ENCODE measurements around the gene TMEM238L.

TMEM238L gene

DNA sequence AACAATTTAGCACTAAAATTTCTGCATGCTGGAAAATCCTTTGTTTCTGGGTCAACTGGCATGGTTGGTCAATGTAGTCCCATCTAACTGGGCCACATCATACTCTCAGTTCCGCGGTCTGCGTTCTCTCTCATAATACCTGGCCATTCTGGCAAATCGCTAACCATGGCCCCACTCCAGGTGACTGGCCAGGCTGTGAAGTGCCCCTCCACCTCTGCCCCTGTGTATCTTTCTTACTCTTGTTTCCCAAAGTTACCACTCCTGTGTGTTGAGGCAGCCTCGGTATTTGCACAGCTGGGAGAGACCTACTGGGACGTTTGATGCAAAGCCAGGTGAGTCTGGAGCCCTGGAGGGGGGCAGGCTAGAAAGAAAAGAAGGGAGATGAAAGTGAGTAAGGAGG, 2.0 kb upstream of the TMEM238L start:
- no peak for DNase-seq

DNA sequence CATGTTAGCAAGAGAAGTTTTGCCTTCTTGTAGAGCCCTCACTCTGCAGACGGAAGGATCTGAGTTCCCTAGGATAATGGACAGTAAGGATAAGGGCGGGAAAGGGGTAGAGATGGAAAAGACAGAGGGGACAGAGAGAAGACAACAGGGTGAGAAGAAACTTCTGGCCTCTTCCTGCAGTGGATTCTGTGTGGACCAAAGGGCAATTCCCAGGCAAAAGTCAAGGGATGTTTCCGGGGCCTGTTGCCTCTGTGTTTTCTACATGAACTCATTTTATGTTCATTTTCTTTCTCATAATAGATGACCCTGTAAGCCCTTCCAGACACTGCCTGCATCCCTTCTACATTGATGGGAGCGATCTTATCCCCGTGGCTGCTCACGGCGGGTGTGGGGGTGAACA, 647 bp upstream of the TMEM238L start:
- DNase-seq: no peak

DNA sequence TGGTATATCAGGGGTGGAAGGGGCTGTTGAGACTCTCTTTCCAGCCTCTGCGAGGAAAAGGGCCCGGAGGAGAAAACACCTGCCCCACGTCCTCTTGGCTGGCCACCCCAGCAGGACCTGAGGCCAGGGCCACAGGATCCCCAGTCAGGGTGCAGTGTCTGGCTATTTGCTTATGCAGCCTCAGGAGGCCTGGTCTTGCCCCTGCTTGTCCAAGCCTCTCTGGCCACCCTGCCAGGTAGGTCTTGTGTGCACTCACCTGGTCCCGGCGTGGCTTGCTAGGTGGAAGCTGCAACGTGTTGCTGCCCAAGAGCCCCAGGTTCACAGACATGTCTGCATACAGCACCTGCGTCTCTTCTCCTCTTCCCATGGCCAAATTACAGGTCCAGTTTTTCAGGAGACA, 549 bp downstream of the TMEM238L start:
- no peak for DNase-seq

DNA sequence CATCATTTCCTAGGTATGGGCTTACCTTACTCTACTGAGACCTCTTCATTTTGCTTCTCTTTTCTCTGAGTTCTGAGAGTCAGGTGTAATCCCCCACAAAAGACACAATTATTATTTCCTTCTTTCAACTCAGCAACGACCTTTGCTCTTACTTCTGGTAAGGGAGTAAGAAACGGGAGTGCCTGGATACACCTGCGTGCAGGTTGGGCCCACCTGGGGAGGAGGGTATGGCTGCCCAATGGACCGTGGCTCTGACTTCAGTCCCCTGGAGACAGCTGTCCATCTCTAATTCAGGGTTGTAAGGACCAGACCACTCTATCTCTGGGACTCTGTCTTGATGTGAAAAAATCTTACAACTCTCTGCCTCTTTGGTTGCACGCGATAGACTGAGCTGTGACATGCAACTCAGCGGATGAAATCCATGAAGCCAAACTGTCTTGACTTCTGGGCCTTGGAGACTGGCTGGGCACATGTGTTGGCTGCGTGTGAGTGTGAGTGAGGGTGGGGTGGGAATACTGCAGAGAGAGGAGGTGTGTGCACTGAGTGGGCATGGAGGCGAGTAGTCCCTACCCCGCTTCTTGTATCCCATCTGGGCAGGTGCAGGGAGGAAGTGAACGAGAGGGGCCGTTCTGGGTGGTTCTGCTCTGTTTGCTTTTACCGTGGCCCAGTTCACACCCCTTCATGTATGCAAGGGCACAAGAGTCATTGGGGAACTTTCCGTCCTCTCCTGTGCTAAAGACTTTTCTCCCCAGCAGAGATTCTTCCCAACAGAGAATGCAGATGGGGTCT, 1.2 kb downstream of the TMEM238L start:
- no peak for DNase-seq

DNA sequence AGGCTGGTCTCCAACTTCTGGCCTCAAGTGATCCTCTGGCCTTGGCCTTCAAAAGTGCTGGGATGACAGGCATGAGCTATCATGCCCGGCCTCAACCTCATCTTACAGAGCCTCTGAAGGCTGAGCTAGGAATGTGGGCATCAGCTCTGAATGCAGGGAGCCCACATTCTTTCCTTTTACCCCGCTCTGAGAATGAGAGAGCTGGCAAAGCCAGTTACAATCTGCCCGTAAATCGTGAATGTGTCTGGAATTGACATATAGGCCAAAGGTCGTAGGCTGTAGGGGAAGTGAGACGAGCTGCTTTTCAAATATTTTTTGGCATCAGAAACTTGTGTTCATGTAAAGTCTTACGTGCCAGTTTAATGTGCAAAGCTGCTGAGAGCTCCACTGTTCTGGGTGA, 4.5 kb downstream of the TMEM238L start:
- peak in 1 of 51 donors; percentile 9 for DNase-seq

DNA sequence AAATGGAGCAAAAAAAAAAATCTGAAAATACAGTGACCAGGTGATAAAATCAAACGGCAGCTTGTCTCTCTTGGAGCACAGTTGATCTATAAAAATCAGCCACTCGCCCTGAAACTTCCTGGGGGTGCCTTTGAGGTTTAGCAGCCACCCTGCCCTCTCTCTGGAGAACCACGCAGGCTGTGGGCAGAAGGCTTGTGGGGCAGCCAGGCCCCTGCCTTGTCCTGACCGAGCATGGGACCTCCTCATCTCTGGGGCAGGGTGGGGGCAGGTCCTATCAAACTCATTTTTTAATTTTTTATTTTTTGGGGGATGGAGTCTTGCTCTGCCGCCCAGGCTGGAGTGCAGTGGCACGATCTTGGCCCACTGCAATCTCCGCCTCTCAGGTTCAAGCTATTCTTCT, 5.0 kb downstream of the TMEM238L start:
- DNase-seq: no peak

DNA sequence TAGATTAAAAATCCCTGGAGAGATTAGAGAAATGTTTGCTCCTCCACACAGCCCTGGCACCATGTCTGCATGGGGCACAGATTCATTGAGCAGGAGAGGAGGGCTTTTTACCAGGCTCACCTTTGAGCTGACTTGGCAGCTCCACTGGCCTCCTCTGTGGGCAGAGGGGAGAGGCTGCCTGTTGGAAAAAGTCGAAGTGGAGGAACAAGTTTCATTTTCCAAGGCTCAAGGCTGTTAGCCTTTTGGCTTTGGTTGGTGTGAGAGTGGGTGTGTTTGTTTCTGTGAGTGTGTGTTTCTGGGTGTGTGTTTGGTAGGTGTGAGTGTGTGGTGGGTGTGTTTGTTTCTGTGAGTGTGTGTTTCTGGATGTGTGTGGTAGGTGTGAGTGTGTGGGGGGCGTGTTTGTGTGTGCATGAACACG, 5.6 kb downstream of the TMEM238L start:
- DNase-seq: peak in 4 of 51 donors; percentile 7 to 14 (median 10)

DNA sequence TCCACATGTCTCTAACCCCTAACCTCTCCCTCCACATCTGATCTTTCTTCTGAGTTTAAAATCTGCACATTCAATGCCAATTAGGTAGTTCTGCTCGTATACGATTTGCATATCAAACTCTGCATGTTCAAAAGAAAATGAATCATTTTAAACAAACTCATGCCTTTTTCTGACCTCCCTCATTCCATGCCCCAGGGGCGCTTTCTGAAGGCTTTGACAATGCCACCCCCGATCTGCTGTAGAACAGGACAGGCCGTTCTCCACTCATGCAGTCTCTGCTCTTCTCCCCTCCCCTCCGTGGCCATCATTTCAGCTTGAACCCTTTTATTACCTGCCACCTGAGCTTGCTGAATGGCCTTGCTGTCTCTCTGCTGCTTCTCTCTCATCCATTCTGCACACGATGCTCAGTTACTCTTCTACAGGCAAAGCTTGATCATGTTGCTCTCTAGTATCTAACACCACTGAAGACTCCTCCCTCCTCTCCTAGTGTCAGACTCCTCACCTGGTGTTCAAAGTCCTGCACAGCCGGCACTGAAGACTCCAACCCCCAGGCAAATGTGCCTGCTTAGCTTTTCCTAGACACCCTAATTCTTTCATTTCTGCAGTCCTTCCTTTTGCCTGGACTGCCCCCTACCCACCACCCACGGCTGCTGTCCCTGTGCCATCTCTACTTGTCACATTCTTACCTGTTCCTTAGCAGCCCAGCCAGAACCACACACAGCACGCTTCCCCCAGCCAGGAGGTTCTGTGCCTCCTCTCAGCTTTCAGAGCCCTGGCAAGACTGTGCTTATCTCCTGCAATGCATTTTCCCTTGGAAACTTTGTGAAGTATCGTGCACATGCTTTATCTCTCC, 6.2 kb downstream of the TMEM238L start:
- DNase-seq: no peak

DNA sequence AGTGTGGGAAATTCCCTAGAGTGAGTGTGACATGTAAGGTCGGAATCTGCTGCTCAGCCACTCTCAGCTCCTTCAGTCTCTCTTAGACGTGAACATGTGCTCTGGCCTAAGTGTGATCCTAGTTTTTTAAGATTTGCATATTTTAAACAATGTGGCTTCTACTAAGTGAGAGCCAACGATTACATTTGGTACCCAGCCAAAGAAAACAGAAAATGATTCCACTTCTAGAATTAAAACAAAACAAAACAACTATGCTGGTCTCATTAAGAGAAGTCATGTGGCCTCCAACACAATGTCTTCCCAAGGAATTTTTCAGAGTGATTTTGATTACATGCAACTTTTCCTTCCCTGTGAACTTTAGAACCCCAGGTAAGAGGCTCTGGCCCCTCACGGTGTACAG, 10.1 kb downstream of the TMEM238L start:
- DNase-seq: no peak

DNA sequence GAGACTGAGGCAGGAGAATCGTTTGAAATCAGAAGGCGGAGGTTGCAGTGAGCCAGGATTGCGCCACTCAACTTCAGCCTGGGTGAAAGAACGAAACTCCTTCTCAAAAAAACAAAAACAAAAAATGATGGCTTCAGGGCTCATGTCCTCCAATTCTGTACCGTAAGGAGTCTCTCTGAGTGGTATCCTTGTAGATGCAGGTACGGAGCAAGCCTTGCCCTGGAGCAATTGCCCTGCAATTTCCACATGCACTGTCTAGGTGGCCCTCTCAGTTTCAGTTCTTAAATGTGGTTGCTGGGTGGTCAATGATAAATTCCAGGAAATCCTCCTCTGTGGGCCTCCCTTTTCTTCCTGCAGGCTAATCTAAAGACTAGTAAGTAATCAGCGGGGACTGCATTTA, 10.6 kb downstream of the TMEM238L start:
- DNase-seq: no peak

DNA sequence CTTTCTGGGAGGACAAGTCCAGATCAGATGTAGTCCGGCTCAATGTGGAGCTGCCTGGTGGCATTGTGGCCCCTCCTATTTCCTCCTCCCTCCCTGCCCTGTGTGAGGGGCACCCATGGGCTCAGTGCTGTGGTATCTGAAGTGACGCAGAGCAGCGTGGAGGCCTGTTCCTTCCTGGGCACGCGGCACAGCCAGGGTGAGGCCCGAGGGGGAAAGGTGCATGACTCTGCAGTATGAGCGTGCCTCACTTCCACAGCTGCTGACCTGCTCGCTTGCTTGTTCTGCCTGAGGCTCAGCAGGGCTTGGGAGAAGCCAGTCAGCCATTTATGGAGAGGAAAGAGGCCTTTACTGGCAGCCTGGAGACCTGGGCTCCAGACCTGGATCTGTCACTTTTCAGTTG, 11.7 kb downstream of the TMEM238L start:
- no peak for DNase-seq

DNA sequence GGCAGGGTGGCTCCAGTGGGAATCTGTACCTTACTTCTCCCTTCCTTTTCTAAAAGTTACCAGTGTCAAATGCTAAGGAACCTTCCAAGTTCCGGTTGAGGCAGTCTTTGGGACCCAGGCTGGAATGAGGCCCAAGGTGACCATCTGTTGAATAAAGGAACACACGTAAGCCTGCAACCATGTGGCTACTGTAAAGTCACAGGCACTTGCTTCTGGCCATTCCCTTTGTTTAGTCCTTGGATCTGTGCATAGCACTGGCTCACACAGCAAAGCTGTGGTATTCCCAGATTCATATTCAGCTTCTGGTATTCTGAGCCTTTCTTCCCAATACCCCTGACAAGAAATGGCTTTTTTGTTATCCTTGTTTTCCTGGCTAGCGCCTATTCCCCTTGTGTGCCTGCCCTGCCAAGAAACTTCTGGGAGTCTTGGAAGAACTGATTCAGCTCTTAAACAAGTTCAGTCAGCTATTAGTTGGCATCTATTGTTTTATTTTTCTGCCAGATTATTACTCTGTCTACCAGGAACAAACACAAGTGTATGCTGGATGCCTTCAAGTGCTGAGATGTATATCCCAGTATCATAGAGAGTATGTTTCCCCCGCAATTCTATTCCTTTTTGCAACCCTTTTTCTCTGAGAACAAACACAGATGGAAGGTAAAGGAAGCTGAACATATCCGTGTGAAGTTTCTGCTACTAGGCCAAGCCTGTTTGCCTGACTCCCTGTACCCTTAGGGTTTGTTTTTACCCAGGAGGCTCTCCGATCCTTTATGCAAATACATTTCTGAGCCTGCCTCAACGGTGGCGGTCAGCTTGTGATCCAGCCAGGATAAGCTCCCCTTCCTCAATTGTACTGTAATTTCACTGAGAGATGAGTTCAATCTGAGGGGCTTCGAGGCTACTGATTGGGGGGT, 13.2 kb downstream of the TMEM238L start:
- DNase-seq: peak in 6 of 51 donors; percentile 7 to 34 (median 15)

DNA sequence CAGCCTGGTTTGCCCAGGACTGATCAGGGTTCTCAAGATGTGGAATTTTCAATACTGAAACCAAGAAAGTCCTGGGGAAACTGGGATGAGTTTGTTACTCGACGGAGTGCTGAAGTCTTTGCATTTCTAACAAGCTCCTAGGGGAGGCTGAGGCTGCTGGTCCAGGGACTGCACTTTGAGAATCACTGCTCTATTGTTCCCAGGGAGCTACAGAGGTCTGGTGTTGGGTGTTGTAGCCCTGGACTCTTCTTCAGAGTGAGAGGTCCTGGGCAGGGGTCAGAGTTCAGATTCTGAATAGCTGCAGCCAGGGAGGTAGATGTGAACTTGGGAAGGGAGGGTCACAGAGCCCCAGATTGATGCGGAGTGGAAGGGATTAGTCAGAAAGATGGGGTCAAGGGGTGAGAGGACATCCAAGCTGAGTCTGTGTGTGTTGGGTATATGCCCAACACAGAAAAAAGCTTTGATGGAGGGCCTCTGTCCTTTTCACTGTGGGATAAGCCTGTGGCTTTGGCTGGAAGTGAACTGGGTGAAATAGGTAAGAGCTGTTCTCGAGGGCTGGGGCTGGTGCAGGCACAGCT, 14.1 kb downstream of the TMEM238L start:
- no peak for DNase-seq

DNA sequence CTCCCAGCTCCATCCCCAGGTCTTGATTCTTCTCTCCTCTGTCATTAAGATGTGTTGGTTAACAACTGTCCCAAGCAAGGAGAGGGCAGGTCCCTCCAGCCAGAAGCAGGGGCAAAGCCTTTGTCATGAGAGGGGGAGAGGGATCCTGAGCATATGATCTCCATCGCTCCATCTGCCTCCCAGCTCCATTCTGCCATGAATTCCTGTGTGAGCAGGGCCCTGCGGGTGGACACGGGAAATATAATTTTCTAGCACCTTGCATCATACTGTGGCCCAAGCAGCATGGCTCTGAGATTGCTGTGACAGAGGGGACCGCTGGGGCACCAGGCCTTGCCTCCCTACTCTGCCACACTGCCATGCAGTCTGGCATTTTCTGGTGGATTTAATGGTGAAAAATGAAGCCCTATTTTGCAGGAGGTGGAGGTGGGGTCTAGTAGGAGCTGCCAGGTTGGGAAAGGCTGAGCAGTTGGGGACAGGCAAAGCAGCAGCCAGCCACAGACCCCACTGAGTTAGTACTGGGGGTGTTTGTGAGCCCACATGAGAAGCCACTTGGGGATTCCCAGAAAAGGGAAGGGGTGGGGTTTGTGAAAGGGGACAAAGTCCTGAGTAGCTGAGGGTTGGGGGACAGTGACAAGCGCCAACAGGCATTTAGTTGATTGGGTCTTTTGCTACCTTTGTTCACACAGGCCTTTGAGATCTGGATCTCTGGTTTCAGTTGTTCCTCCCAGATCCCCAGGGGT, 16.4 kb downstream of the TMEM238L start:
- no peak for DNase-seq

DNA sequence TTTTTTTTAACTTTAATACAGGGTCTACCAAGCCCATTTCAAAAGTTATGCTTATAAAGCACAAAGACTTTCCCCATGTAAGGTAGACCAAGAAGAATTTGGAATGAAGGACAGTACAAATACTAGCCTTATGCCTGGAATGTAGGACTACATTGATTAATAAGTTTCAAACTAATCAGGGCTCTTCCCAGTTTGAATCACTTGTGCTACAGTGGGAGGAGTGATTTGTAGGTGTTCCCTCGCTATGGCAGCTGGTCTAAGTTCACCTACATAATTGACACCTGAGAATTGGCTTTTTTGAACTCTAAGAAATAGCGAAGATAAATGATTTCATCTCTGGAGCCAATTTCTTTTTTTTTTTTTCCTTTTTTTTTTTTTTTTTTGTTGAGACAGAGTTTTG, 18.6 kb downstream of the TMEM238L start:
- no peak for DNase-seq

DNA sequence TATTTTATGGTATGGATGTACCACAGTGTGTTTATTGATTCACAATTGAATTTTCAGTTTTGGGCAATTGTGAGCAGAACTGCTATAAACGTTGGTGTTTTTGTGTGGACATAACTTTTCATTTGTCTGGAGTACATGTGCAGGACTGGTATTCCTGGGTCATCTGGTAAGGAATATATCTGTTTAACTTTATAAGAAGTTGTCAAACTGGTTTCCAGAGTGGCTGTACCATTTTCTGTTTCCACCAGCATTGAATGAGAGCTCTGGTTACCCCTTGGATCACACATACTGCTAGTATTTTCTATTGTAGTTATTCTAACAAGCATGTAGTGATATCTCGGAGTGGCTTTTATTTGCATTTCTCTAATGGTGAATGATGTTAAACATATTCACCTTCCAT, 24.3 kb downstream of the TMEM238L start:
- no peak for DNase-seq

DNA sequence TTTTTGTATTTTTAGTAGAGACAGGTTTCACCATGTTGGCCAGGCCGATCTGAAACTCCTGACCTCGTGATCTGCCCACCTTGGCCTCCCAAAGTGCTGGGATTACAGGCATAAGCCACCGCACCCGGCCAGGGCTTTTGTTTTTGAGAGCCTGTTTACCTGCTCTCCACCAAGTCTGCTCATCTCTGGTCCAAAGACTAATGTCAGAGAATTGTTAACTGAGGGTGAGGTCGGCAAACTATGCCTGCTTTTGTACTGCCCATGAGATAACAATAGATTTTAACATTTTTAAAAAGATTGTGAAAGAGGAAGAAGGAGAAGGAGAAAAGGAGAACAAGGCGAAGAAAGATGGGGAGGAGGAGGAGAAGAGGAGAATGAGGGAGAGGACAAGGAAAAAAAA, 26.0 kb downstream of the TMEM238L start:
- DNase-seq: no peak

DNA sequence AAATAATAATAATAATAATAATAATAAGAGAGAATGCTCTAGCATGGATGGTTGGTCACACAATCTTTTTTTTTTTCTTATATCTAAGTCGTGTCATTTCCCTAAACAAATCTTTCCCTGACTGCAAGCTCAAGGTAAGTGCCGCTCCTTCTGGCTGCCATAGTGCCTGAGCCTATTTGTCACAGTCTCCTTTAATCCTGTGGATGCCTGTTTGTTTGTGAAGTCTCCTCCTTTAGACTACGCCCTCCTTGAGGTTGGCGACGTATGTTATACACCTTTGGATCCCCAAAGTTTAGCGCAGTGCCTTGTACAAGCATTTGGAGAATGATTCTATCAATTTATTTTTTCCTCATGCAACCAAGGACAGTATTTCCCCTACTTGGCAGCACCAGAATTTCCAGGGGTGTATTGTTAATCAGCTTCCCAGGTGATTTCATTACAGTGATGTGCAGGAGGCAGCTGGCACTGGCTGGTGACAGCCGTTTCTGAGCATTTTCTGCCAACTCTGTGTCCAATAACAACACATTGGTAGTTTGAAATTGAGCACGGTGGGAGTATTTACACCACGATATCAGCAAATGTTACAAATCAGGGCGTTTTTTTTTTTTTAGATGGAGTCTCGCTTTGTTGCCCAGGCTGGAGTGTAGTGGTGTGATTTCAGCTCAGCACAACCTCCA, 26.6 kb downstream of the TMEM238L start:
- DNase-seq: no peak

DNA sequence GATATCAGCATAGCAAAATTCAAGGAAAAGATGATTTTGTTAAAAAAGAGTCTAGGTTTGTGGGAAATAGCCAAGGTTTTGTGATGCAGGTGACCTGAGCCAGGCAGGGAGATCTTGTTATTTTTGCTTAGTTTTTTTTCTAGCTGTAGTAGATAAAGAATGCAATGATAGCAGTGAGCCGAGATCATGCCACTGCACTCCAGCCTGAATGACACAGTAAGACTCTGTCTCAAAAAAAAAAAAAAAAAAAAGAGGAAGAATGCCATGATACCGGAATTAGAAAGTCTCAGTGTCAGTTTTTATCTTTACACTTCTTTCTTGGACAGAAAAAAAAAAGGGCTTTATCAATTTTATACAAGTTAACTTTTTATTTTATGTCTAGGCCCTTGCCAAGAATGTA, 27.5 kb downstream of the TMEM238L start:
- DNase-seq: no peak

DNA sequence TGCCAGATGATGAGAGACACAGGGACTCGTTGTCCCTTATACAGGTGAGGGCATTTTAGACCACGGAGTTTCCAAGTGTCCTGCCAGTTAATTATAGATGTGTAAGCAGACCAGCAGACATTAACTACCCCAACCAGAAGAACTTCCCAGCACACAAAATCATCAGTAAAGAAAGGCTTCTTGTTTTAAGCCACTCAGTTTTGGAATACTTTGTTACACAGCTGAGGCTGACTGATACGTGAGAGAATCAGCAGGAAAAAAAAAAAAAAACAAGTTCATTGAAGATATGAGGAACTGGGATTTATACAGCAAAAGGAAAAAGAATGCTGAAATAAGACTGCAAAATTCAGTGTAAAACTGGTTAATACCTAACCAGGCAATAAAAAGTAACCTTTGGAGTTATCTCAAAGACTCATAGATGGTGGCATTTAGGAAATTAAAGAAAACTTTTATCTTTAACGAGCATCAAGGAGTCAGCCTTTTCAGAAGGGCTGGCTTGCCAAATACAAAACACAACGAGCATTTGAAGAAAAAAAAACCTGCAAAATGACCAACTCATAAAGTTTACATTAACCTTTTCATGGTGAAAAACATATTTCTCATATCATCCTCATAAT, 28.1 kb downstream of the TMEM238L start:
- no peak for DNase-seq
